ENCODE results near the gene CACNA1C.

- TF ChIP-seq GATA3 (IDR thresholded peaks at IDR 0.05; ENCODE audit: low read depth, low read length) (no peak), GATA2 (IDR thresholded peaks at IDR 0.05; ENCODE audit: low read depth, low read length) (no peak)
Observed at GRCh38 chr12:2108975-2109671, 56.3 kb downstream of the CACNA1C start.
